ENCODE data around the gene IAH1.

DNA sequence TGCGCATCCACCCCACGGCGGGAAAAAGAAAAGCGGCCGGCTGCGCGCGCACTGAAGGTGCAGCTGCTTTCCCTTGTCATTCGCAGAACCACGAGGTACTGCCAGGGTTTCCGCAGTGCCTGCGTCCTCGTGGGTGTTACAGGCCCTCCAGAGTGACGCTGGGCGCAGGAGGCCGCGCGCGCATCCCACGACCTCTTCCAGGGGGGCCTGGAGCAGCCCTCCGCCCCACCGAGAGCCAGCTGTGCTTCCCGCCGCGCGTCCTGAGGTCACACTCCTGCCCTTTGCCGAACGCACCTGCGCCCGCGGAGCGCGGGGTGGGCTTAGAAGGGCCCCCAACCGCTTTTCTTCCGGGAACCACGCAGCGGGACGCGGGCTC is 378 bp upstream of the IAH1 start:
- TF ChIP-seq POLR2A (IDR thresholded peaks at IDR 0.05) (no peak), CTCF (IDR thresholded peaks at IDR 0.05) (no peak)
